GM12878 (cell line): ENCODE measurements around the gene JMJD6. TPM values are rescaled to one million over a fixed set of nuclear protein-coding genes. Genes with fewer than 3 reads are reported as not detected.

Experiments
- ATF7 ChIP-seq: fragments of 450-650 bp; IDR thresholded peaks from 2 replicates; pipeline ENCODE4 v1.6.1; 2016; ENCODE audit warnings: low read depth, mild to moderate bottlenecking
- BACH1 ChIP-seq: fragments of 450-650 bp; IDR thresholded peaks from 2 replicates; pipeline ENCODE4 v1.6.1; 2017; ENCODE audit warnings: mild to moderate bottlenecking, borderline replicate concordance
- CHD4 ChIP-seq: fragments of 200-600 bp; sonication (generic); IDR thresholded peaks from 2 replicates; pipeline ENCODE4 v1.6.1; 2016; ENCODE audit warnings: mild to moderate bottlenecking
- CREM ChIP-seq: IDR thresholded peaks from 2 replicates; pipeline ENCODE4 v1.6.1; 2014; ENCODE audit warnings: antibody characterized with exemption, low read depth
- CTCF ChIP-seq, 3 experiments: IDR thresholded peaks in 2 of 3; conservative IDR thresholded peaks in 1 of 3; 2 replicates each; pipeline ENCODE4 v1.5.1; 2011; ENCODE audit warnings: low read depth in 3 of 3, low read length in 3 of 3, mild to moderate bottlenecking in 3 of 3, control low read depth in 2 of 3, moderate library complexity in 2 of 3, inconsistent platforms in 1 of 3, mixed read lengths in 1 of 3; ENCODE audit not compliant: control insufficient read depth in 2 of 3, insufficient read depth in 1 of 3; ENCODE audit errors: extremely low read depth in 1 of 3
- E4F1 ChIP-seq: fragments of 450-650 bp; IDR thresholded peaks from 2 replicates; pipeline ENCODE4 v1.6.1; 2018; ENCODE audit warnings: borderline replicate concordance, mild to moderate bottlenecking; ENCODE audit not compliant: partially characterized antibody
- ESRRA ChIP-seq: IDR thresholded peaks from 2 replicates; pipeline ENCODE4 v1.6.1; 2012; ENCODE audit warnings: mild to moderate bottlenecking, low read length, improper control_type of control experiment
- HDAC2 ChIP-seq: fragments of 200-600 bp; sonication (generic); IDR thresholded peaks from 2 replicates; pipeline ENCODE4 v1.6.1; 2017
- HDGF ChIP-seq: fragments of 450-650 bp; IDR thresholded peaks from 2 replicates; pipeline ENCODE4 v1.6.1; 2016; ENCODE audit warnings: antibody characterized with exemption
- JUNB ChIP-seq: IDR thresholded peaks from 2 replicates; pipeline ENCODE4 v1.6.1; 2016; ENCODE audit warnings: antibody characterized with exemption, mild to moderate bottlenecking
- MEF2A ChIP-seq: IDR thresholded peaks from 2 replicates; pipeline ENCODE4 v1.6.1; 2011; ENCODE audit warnings: low read depth, mild to moderate bottlenecking, low read length, moderate library complexity; ENCODE audit not compliant: insufficient read depth
- MEF2B ChIP-seq: fragments of 450-650 bp; IDR thresholded peaks from 2 replicates; pipeline ENCODE4 v1.6.1; 2018; ENCODE audit warnings: mild to moderate bottlenecking, moderate library complexity; ENCODE audit not compliant: partially characterized antibody, poor library complexity, severe bottlenecking
- NFYB ChIP-seq: IDR thresholded peaks from 2 replicates; pipeline ENCODE4 v1.6.1; 2011; ENCODE audit warnings: low read depth, mild to moderate bottlenecking, low read length, improper control_type of control experiment, moderate library complexity; ENCODE audit not compliant: insufficient read depth
- PAX5 ChIP-seq: IDR thresholded peaks from 2 replicates; pipeline ENCODE4 v1.6.1; 2011; ENCODE audit warnings: low read depth, low read length, borderline replicate concordance
- POLR2A ChIP-seq: IDR thresholded peaks from 2 replicates; pipeline ENCODE4 v1.6.1; 2011; ENCODE audit warnings: low read depth, mild to moderate bottlenecking, low read length
- RELB ChIP-seq: fragments of 450-650 bp; IDR thresholded peaks from 2 replicates; pipeline ENCODE4 v1.6.1; 2017; ENCODE audit warnings: low read depth, mild to moderate bottlenecking, moderate library complexity
- RUNX3 ChIP-seq: IDR thresholded peaks from 2 replicates; pipeline ENCODE4 v1.6.1; 2012; ENCODE audit warnings: low read length, inconsistent platforms
- TAF1 ChIP-seq: IDR thresholded peaks from 2 replicates; pipeline ENCODE4 v1.6.1; 2011; ENCODE audit warnings: mild to moderate bottlenecking, low read depth, low read length, borderline replicate concordance
- TCF7 ChIP-seq: IDR thresholded peaks from 2 replicates; pipeline ENCODE4 v1.6.1; 2014; ENCODE audit warnings: antibody characterized with exemption, borderline replicate concordance
- ZBTB33 ChIP-seq: fragments of 450-650 bp; IDR thresholded peaks from 2 replicates; pipeline ENCODE4 v1.6.1; 2017; ENCODE audit warnings: mild to moderate bottlenecking
- ZBTB4 ChIP-seq: fragments of 450-650 bp; formaldehyde crosslinking; IDR thresholded peaks from 2 replicates; pipeline ENCODE4 v1.4.0; 2022; ENCODE audit warnings: mild to moderate bottlenecking, moderate library complexity
- polyA plus RNA-seq, 11 experiments: library from polyadenylated mRNA; depleted of rRNA in 4 of 11; unstranded in 6 of 11; stranded (reverse) in 5 of 11; fragments of >200 nt; fragmentation: Nextera tagmentation in 4 of 11; fragmentation: Illumina TruSeq in 1 of 11; extraction: Ambion mirVana in 4 of 11; extraction: Trizol in 1 of 11; gene quantifications; 1 replicate in 1 of 11; 2 replicates in 10 of 11; pipeline versions ENCODE4 v1.2.1 to v1.2.3, GENCODE V29; 2011 to 2016; ENCODE audit warnings: inconsistent platforms in 2 of 11, missing spikeins in 2 of 11, low read depth in 1 of 11
- total RNA-seq, 4 experiments: library from RNA; depleted of rRNA in 3 of 4; stranded (reverse); fragments of >200 nt in 3 of 4; fragmentation: Illumina TruSeq in 1 of 4; extraction: Trizol in 1 of 4; gene quantifications; 2 replicates each; pipeline versions ENCODE4 v1.2.1 to v1.2.3, GENCODE V29; 2013 to 2021

JMJD6 gene
- total and polyA plus RNA-seq, 10 of the 15 experiments (the other 5 are each of a cell fraction or from before 2014, with no cell fraction given) = 1.2 to 36.0 (median 22.2) TPM

GRCh38 chr17:76671912-76672262, 54.5 kb downstream of the JMJD6 start (continued):
- TF ChIP-seq PAX5 (no peak), TAF1 (peak; percentile 36; the same call in 1 of the 2 replicates), MEF2A (0 out of 2 replicates have a peak, but pooled peaks have one; percentile 18), JUNB (no peak), CREM (no peak), ZBTB4 (CRISPR knock-in tag) (no peak), ATF7 (peak; percentile 24; the same call in 1 of the 2 replicates), RELB (peak; percentile 44; the same call in 1 of the 2 replicates), E4F1 (no peak), HDAC2 (no peak), ZBTB33 (no peak), HDGF (no peak), NFYB (no peak), BACH1 (no peak; the same call in 1 of the 2 replicates), MEF2B (no peak), RUNX3 (peak; percentile 87), POLR2A (no peak; the same call in 1 of the 2 replicates), TCF7 (no peak), CTCF (IDR thresholded peaks at IDR 0.05 in 2 of 3, conservative IDR thresholded peaks at IDR 0.05 in 1 of 3; ENCODE audit: control insufficient read depth in 2 of 3, extremely low read depth in 1 of 3, insufficient read depth in 1 of 3, low read depth in 3 of 3, low read length in 3 of 3) (no peak), ESRRA (no peak), CHD4 (no peak)
